Neural progenitor cell (in vitro differentiated cells): ENCODE data around the gene MAP4K2.

Experiments
- EZH2 ChIP-seq: fragments of 200-600 bp; sonication (generic); IDR thresholded peaks from 2 replicates; pipeline ENCODE4 v1.6.1; 2017; ENCODE audit warnings: antibody characterized with exemption, mild to moderate bottlenecking, moderate library complexity
- TF ChIP-seq, protein P1 (sequence below): fragments of 200-600 bp; sonication (generic); IDR thresholded peaks from 2 replicates; pipeline ENCODE4 v1.5.1; 2017; ENCODE audit warnings: antibody characterized with exemption, mild to moderate bottlenecking

DNA sequence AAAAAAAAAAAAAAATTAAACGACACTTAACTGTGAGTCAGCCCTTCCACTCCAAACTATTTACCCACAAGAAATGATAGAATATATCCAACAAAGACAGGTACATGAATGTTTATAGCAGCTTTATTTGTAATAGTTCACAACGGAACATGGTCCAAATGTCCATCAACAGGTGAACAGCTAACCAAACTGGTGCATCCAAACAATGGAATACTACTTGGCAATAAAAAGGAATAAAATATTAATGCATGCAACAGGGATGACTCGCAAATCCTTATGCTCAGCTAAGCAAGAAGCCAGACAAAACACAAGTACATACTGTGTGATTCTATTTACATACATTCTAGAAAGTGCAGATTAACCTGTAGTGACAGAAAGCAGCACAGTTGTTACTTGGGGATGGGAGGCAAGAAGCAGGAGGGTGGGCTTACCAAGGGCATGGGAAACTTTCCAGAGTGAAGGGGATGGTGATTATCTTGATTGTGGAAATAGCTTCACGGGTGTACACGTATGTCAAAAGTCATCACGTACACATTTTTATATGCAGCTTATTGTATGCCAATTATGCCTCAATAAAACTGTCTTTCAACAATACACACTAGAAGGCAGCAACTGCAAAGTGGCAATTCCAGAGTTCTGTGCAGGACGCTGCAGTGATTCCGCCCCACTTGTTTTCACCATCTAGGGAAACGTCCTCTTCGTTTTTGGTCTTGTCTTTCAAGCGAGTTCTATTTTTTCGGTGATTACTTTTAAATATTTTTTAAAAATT lies 18.0 kb downstream of the MAP4K2 start:
- TF ChIP-seq EZH2 = no peak
- TF ChIP-seq, protein P1, sequence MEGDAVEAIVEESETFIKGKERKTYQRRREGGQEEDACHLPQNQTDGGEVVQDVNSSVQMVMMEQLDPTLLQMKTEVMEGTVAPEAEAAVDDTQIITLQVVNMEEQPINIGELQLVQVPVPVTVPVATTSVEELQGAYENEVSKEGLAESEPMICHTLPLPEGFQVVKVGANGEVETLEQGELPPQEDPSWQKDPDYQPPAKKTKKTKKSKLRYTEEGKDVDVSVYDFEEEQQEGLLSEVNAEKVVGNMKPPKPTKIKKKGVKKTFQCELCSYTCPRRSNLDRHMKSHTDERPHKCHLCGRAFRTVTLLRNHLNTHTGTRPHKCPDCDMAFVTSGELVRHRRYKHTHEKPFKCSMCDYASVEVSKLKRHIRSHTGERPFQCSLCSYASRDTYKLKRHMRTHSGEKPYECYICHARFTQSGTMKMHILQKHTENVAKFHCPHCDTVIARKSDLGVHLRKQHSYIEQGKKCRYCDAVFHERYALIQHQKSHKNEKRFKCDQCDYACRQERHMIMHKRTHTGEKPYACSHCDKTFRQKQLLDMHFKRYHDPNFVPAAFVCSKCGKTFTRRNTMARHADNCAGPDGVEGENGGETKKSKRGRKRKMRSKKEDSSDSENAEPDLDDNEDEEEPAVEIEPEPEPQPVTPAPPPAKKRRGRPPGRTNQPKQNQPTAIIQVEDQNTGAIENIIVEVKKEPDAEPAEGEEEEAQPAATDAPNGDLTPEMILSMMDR = no peak
